OCI-M2 (cell line): ENCODE results near the gene PPFIA1.
"Not testable (repeated sequence)": the region's sequence is repeated elsewhere in the genome, so short reads cannot be mapped to it uniquely, and the experiment has no call there.

Experiments used
- DNase-seq: peaks from one replicate; lab custom pipeline; 2025; ENCODE audit not compliant: unreplicated experiment; lab: John Stamatoyannopoulos, UW

PPFIA1 gene

DNA sequence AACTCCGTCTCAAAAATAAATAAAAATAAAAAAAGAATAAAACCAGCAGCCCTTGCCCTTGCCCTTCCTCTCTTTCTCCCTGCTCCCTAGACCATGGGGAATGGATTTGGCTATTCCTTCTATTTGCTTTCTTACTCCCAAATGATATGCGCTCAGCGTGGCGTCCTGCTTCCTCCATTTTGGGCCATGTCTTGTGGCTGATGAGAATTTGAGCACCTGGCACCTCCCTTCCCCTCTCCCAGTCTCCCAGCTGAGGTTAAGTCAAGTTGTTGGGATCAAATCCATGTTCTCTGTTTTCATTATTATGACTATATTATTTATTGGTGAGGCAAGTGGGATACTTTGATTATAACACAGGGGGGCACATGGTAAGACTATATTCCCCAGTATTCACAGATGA, 117.1 kb downstream of the PPFIA1 start:
- DNase-seq = no peak

DNA sequence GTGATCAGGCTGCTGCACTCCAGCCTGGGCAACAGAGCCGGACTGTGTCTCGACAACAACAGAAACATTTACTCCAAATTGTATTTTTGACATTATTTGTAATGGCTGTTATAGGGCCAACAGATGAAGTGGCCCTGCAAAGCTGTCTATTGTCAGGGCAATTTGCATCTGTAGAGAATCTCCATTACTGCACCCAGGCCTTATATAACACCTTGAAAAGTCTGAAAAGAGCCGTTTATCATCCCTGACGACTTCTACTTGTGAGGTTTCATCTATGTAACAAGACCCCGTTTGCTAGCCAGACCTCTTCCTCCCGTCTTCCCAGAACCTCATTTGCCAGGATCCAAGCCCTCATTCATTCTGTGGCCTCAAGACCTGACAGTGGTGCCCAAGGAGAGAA, 118.7 kb downstream of the PPFIA1 start:
- no peak for DNase-seq

DNA sequence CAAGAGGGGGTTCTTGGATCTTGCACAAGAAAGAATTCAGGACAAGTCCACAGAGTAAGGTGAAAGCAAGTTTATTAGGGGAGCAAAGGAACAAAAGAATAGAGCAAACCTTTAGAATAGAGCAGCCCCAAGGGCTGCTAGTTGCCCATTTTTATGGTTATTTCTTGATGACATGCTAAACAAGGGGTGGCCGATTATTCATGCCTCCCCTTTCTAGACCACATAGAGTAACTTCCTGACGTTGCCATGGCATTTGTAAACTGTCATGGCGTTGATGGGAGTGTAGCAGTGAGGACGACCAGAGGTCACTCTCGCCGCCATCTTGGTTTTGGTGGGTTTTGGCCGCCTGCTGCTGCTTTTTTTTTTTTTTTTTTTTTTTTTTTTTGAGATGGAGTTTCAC, 120.4 kb downstream of the PPFIA1 start:
- not testable (repeated sequence) for DNase-seq

DNA sequence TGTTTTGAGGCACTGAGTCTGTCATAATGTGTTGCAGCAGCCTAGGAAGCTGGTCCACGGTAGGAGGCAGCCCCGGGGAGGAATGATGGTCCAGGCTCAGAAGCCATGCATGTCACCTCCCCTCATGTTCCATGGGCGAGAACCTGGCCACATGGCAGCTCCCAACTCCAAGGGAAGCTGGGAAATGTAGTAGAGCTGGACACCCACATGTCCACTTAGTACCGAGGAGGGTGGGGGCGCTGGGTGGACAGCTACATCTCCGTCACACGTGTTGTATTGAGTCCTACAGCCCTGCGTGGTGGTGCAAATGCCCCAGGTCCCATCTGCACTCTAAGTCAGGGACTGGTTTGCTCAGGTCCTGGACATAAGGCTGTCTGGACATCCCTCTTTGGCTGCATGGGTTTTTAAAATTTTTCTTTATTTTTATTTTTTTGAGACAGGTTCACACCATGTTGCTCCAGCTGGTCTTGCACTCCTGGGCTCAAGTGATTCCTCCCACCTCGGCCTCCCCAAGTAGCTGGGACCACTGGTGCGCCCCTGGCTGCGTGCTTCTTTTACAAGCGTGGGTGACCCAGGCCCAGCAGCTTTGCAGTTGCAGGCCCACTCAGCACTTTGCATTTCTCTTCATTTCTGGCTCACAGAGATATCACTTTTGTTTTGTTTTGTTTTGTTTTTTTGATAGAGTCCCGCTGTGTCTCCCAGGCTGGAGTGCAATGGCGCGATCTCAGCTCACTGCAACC, 123.9 kb downstream of the PPFIA1 start:
- no peak for DNase-seq

DNA sequence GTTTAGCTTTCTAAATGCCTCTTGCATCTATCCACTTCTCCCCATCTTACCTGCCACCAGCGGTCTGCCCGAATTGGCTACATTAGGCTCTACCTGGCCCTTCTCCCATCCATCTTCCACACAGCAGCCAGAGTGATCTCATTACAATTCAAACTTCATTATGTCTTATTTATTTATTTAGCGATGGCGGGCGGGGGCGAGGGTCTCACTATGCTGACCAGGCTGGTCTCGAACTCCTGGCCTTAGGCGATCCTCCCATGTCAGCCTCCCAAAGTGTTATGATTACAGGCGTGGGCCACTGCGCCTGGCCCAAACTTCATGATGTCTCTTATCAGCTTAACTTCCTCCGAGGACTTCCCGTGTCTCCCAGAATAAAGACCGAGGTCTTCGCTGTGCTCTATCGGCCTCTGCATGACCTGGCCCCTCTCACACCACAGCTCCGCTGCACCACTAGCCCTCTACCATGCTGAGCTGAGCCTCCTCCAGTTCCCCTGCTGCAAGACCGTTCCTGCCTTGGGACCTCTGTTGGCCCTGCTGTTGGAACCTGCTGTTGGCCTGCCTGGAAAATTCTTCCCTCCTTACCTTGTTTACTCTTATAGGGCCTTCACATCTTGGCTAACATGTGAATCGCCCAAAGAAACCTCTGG, 127.0 kb downstream of the PPFIA1 start:
- peak; percentile 7 for DNase-seq

DNA sequence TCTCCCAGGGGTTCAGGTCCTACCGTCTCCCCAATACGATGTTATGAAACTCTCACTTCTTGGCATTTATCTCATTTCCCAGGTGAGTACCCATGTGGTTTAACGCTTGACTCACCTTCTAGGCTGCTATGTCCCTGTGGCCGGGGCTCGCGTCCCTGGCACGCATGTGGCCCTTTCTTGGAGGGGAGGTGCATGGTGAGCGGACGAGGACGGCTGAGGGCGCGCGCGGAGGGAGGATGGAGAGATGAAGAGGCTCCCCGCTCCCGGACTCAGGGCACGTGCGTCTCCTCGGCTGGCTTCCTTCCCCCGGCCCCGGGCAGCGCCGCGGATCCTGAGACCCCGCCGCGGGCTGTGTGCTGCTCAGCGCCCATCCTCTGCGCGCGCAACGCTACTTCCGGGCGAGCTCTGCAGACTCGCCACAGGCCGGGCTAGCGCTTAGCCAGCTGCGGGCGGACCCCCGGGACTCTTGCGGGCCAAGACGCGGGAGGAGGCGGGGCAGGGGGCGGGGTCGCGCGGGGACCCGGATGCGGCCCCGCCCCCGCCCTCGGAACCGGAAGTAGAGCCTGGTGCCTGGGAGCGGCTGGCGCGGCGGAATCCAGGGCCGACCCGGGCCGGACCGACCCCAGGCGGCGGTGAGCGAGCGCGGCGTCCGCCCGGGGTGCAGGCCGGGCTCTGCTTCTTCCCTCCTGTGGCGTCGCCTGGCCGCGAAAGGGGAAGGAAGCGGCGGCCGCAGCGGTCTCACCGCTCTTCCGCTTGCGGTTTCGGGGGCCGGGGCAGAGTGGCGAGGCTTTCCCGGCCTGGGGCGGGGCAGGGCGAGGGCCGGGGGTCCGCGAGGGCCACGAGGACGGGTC, 127.7 kb downstream of the PPFIA1 start, which contains the start of gene CTTN:
Gene CTTN (plus strand): TSS at position 547 of the 851 bp plus-strand sequence. CDS start 8,769 bp downstream, outside the sequence.
- no peak for DNase-seq

DNA sequence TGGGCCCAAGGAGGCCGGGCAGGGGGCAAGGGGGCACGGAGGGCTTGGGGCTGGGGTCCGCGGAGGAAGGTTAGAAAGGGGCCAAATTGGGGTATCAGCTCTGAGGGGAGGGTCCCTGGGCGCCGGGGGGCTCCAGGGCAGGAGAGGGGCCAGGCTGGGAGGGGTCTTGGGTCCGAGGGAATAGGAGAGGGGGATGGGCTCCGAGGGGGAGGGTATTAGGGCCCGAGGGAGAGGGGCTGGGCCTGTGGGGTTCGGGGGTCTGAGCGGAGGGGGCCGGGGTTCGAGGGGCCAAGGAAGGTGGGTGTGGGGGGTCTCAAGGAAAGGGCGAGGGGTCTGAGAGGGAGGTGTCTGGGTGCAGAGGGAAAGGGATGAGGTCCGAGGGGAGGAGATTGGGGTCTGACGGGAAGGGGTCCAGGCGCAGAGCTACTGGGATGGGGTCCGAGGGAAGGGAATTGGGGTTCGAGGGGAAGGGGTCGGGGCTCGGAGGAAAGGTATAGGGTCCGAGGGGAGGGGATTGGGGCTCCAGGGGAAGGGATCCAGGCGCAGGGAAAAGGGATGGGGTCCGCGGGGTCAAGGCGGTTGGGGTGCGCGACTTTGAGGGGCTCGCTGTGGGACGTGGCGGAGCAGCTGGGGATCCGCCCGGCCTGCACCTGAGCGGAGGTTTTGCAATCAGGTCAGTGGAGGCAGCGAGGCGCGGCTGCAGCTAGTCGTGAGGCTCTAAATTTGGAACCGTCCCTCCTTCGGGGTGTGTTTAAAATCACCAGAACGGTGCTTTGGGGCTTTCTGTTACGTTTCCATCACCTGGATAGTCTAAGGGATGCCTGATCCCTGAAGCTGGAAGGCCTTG, 128.6 kb downstream of the PPFIA1 start:
- DNase-seq = no peak

DNA sequence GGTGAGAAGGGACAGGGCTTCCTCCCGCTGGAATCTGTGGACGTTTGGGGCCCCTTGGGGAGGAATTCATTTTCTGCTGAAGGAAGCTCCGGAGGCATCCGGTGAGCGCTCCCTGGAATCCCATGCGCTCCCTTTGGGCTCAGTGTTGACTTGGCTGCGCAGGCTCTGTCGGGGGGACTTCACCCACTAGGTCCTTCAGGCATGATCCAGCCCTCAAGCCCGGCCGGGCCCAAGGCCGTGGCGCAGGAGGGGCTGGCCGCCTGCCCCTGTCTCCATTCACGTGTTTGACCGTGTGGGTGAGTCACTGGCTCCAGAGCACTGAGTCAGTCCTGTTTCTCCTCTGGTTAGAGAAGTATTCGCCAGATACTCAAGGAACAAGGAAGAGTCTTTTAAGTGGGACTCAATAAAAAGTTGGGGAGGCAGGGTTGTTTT, 129.2 kb downstream of the PPFIA1 start:
- no peak for DNase-seq

DNA sequence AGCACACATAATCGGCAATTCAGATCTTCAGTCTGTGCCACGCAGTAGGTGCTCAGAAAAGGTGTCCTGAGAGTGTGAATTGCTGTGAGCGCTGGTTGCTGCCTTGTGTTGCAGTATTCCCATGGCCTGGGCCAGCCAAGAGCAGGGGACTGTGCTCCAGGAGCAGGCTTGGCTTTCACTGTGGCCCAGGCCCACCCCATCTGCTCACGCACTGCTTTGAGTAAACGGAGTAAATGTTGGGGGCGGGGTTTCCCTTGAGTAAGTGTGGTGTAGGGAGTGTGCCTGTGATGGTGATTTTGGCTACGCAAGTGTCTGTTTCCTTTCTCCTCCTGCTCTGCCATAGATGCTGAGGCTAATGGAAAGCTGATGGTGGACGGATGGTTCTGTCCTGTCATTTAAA, 130.2 kb downstream of the PPFIA1 start:
- no peak for DNase-seq

DNA sequence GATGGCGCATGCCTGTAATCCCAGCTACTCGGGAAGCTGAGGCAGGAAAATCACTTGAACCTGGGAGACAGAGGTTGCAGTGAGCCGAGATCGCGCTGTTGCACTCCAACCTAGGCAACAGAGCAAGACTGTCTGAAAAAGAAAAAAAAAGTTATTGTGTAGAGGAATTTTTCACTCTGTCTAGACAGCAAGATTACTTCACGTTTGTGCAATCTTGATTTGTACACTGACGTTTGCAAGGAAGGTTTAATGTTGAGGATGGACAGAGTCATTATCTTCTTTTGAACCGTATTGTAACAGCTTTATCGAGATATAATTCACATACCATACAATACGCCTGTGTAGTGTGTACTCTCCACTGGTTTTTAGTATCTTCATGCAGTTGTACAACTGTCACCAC, 131.5 kb downstream of the PPFIA1 start:
- DNase-seq = no peak

DNA sequence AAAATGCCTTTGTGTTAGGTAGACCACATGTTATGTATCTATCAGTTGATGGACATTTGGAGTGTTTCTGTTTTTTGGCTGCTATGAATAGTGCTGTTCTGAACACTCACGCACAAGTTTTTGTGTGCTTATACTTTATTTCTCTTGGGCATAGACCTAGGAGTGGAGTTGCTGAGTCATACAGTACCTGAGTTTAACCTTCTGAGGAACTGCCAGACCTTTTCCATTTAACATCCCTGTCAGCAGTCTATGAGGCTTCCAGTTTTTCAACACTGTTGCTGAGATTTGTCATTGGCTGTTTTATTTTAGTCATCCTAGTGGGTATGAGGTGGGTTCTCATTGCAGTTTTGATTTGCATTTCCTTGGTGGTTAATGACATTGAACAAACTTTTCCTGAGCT, 132.2 kb downstream of the PPFIA1 start:
- no peak for DNase-seq

DNA sequence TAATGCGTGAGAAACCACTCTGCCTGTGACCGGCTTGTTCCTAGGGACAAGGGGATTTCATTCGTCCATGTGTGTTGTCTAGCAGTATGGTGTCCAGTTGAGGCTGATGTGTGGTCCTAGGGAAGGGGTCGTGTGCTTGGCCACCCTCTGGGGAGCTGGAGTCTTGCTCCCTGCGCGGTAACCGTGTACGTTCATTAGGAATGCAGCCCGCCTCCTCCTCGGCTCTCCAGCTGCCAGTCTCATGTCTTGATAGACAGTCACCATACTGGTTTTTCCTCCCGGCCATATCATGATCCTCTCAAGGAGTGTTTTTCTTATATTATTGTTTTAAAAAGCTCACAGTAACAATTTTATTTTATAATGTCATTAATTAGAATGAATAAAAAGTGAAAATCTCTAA, 133.8 kb downstream of the PPFIA1 start:
- no peak for DNase-seq

DNA sequence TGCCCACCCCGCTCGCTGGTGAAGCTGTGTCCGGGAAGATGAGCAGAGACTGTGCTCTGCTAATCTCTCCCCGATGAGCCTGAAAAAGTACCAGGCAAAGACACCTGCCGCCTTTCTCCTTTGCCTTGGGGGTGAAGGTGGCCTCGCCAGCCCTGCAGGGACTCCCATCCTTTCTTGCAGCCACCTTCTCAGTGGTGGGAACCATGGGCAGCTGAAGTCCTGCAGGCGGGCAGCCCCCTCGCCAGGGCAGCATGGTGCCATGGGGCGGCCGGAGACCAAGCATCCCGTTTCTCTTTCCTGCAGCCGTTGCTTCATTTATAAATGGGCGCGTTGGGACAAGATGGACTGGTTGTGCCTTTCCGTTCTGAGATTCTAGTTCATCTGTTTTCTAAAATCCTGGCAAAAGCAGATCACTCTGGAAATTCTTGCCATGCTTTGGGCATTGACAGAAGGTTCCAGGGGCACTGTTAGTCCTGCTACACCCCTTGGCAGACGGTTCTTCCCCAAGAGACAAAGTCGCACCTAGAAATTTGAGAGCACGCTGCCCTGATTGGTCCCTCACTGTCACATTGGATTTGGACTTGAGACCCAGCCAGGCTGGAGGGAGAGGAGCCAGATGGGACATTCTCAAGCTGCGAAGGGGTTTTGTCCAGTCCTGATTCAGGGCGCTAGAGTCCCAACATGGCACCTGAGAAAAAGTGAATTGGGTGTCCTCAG, 135.3 kb downstream of the PPFIA1 start:
- no peak for DNase-seq

DNA sequence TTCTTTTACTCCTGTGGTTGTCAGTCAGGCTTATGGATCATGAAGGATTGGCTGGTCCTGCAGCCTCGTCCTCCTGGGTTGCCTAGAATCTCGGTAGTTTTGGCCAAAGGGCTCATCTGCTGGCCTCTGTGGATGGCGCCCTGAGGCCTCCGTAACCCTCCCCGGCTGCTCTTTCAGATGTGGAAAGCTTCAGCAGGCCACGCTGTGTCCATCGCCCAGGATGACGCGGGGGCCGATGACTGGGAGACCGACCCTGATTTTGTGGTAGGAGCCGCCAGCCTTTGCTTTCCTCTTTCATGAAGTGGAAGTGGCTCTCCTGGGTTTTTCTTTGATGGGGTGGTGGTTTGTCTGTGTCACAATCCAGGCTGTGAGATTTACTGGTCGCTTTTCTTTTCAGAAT, 136.6 kb downstream of the PPFIA1 start:
- DNase-seq = no peak

DNA sequence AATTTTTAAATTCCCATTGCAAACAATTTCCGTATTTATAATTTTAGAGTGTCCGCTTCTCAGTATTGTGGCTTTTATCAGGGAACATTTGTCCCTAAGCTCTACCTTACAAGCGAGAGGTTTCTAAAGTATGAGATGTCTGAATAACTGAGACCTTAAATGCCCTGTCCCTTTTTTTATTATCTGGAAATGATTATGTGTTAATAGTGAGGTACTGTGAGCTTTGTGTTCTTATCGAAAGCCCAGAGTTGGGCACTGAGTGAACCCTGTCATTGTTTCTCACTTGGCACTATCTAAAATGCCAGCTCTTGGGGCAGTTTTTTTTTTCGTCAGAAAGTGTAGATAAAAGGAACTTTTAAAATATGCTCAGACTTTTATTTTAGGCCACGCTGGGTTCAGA, 137.3 kb downstream of the PPFIA1 start:
- DNase-seq = no peak

DNA sequence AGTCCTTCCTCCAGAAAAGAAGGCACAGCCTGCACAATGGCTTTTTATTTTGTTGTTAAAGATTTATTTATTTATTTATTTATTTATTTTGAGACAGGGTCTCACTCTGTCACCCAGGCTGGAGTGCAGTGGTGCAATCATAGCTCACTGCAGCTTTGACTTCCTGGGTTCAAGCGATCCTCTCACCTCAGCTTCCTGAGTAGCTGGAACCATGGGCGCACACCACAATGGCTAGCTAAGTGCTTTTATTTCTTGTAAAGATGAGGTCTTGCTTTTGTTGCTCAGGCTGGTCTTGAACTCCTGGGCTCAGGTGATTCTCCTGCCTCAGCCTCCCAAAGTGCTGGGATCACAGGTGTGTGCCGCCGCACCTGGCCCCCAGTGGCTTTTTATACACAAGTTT, 137.8 kb downstream of the PPFIA1 start:
- DNase-seq = not testable (repeated sequence)

DNA sequence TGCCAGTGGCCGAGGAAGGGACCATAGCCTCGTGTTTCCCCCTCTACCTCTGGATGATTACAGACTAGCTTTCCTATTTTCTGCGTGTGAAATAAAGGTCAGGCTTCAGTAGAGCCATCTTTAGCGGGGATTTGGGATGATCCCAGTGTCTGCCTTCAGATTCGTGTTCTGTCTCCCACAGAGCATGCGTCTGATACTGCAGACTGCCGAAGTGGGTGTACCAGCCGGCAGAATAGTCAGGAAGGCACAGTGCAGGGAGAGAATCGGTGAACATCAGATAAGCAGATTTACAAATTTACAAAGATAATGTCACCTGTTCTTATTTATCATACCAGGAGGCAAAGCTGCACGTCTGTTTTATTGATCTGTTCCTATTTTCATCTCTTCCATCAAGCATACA, 138.9 kb downstream of the PPFIA1 start:
- DNase-seq = no peak

DNA sequence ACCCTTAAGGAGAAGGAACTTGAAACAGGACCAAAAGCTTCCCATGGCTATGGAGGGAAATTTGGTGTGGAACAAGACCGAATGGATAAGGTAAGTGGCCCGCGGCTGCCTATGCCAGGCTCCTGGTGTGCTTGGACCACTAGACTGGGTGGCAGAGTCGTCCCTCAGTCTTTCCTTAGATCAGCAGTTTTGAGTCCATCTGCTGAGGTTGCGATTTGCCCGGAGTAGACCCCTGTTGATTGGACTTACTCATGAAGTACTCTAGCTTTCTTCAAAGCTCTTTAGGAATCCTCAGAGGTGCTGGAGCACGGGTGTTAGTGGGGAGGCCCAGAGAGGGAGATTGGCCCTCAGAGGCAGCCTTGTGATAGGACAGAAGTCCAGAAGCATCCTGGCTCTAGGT, 139.4 kb downstream of the PPFIA1 start:
- DNase-seq = no peak

DNA sequence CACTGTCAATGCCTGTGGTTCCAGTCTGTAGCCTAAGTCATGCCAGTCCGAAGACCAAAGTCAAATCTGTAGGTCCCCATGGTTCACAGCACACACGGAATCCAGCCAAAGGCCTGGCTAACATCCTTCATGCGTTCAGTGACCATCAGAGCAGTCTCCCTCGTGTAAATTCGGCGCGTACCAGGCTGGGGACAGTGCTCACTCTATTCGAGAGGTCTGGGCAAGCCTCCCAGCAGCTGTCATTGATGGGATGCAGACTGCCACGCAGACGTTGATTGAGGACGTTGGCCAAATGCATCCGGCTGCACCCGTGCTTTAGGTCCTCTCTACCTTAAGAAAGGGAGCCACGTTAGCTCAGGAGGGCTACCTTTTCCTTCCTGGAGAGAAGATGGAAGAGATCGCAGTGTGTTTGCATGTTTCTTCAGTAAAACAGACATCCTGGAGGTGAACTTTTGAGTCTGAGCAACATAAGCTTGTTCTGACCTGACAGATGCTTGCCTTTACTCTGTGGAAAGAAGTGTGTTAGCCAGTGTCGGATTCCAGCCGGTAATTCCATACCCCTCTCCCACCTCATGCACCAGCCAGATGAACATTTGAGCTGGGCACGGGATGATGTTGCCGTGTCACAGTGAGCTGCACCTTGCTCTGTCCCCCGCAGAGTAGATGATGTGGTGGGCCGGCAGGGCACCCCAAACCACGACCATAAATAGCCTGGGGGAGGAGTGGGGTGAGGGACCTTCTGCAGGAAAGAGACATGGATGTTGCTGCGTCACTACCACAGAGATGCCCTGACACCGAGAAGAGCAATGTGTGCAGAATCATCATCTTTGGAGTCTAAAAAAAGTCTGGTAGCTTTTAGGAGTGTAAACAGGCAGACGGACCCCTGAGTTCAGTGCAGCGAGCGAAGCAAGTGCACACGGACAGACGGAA, 140.1 kb downstream of the PPFIA1 start:
- no peak for DNase-seq
